ENCODE results near the gene PFN3. TPM values are rescaled to one million over a fixed set of nuclear protein-coding genes. Genes with fewer than 3 reads are reported as not detected.

The PFN3 gene
- total RNA-seq, 1 donor from 2014 or later, result not detected

DNA sequence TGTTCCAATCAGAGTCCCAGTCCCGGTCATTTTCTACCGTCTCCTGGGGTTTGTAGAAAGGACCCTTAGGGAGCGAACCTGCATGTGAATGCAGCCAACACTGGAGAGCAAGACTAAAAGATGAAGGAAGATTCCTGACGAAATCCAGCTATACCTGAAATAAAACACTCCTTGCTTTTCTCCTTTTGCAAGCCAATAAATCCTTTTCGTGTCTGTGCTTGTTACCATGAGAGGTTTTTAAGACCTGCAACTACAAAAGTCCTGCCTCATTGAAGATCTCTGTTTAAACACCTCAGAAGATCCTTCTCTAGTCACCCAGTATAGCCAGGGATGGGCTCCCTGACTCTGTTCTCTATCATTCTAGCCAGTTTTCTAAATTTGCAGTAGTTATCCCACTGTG is 26.2 kb downstream of the PFN3 start:
- TF ChIP-seq, protein P1, sequence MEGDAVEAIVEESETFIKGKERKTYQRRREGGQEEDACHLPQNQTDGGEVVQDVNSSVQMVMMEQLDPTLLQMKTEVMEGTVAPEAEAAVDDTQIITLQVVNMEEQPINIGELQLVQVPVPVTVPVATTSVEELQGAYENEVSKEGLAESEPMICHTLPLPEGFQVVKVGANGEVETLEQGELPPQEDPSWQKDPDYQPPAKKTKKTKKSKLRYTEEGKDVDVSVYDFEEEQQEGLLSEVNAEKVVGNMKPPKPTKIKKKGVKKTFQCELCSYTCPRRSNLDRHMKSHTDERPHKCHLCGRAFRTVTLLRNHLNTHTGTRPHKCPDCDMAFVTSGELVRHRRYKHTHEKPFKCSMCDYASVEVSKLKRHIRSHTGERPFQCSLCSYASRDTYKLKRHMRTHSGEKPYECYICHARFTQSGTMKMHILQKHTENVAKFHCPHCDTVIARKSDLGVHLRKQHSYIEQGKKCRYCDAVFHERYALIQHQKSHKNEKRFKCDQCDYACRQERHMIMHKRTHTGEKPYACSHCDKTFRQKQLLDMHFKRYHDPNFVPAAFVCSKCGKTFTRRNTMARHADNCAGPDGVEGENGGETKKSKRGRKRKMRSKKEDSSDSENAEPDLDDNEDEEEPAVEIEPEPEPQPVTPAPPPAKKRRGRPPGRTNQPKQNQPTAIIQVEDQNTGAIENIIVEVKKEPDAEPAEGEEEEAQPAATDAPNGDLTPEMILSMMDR (IDR thresholded peaks at IDR 0.05), result no peak
- Histone ChIP-seq H3K9me3 (no peaks in the 10 kb centered on the region), H3K4me1 (peaks cover 25% of the 10 kb centered on the region), H3K36me3 (no peaks in the 10 kb centered on the region), H3K27me3 (ENCODE audit: low read depth) (no peaks in the 10 kb centered on the region), H3K4me3 (no peak overlapping the region), H3K27ac (no peak overlapping the region)
- DNase-seq, result no peak
- no peak for ATAC-seq
- intact Hi-C loops (cut with DNase I), result no loop called here

DNA sequence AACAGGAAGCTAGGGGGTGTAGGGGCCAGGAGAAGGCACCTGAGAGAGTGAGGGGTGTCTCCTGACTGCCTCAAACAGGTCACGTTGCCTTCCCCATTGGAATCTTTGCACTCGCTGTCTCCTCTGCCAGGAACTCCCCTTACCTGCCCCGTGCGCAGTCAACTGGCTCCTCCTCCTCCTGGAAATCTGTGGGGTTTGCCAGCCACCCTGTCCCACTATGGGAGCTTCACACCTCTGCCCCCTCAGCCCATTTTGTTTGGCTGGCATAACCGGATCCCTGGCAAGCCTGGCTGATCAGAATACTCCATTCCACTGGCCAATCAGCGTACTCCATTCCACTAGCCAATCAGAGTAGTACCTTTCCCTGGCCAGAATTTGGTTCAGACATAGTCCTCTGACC is 26.7 kb downstream of the PFN3 start:
- intact Hi-C loops (cut with DNase I), result no loop called here
- Histone ChIP-seq H3K9me3 (no peaks in the 10 kb centered on the region), H3K27me3 (ENCODE audit: low read depth) (no peaks in the 10 kb centered on the region), H3K36me3 (no peaks in the 10 kb centered on the region), H3K4me1 (peaks cover 25% of the 10 kb centered on the region), H3K4me3 (no peak overlapping the region), H3K27ac (no peak overlapping the region)
- ATAC-seq (no peak), DNase-seq (no peak)
- TF ChIP-seq, protein P1 (IDR thresholded peaks at IDR 0.05), result no peak

DNA sequence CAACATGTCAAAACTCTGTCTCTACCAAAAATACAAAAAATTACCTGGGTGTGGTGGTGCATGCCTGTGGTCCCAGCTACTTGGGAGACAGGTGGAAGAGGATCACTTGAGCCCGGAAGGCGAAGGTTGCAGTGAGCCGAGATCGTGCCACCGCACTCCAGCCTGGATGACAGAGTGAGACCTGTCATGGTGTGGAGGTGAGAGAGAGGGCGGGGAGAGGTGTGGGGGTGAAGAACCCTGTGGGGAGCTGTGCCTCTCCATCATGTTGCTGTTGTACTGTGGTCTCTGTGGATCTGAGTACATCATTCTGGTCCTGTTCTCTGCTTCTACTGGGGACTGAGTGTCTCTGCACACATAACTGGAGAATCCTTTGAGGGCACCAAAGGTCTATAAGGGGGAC is 27.6 kb downstream of the PFN3 start:
- peaks cover 25% of the 10 kb centered on the region for H3K4me1 ChIP-seq
- TF ChIP-seq, protein P1 (IDR thresholded peaks at IDR 0.05), result no peak
- H3K4me3 ChIP-seq, result no peak overlapping the region
- H3K27me3 ChIP-seq (ENCODE audit: low read depth), result no peaks in the 10 kb centered on the region
- DNase-seq, result no peak
- no peak overlapping the region for H3K27ac ChIP-seq
- intact Hi-C loops (cut with DNase I), result no loop called here
- peaks cover 5% of the 10 kb centered on the region for H3K36me3 ChIP-seq
- H3K9me3 ChIP-seq, result no peaks in the 10 kb centered on the region
- ATAC-seq, result no peak

- Histone ChIP-seq H3K9me3 (no peaks in the 10 kb centered on the region), H3K4me3 (no peak overlapping the region), H3K36me3 (peaks cover 10% of the 10 kb centered on the region), H3K4me1 (peaks cover 32% of the 10 kb centered on the region), H3K27ac (peak overlapping the region; percentile 72), H3K27me3 (ENCODE audit: low read depth) (no peaks in the 10 kb centered on the region)
- no peak for ATAC-seq
- TF ChIP-seq, protein P1 (IDR thresholded peaks at IDR 0.05), result no peak
- DNase-seq, result no peak
- intact Hi-C loops (cut with DNase I), result no loop called here
Observed at GRCh38 chr5:177372034-177372896, 28.2 kb downstream of the PFN3 start.

DNA sequence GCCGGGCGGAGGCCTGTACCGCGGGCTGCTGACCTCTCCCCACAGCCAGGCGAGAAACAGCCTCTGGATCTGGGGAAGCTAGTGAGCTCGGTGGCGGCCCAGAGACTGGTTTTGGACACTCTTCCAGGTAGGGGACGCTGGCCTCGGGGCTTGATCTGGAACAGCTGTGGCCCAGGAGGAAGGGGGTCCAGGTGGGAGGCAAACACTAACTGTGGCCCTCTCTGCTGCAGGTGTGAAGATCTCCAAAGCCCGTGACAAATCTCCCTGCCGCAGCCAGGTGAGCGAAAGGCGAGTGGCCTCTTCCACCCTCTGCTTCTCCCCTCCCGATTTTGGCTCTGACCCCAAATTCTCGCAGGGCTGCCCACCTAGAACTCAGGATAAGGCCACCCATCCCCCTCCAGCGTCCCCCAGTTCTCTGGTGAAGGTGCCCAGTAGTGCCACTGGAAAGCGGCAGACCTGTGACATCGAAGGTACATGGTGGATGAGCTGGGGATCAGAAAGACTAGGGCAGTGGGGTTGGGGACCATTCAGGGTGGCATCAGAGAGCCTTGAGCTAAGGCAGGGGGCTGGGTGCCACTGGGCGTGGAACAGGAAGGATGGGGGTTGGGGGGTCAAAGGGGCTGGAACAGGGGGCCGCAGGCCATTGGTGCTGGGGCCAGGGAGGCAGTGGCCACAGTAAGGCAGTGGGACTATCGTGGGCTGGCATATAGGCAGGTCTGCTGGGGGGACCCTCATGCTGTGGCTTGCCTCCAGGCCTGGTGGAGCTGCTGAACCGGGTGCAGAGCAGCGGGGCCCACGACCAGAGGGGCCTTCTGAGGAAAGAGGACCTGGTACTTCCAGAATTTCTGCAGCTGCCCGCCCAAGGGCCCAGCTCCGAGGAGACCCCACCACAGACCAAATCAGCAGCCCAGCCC is 29.1 kb downstream of the PFN3 start:
- ATAC-seq (no peak), DNase-seq (no peak)
- Histone ChIP-seq H3K9me3 (no peaks in the 10 kb centered on the region), H3K36me3 (peaks cover 10% of the 10 kb centered on the region), H3K4me1 (peaks cover 39% of the 10 kb centered on the region), H3K27me3 (ENCODE audit: low read depth) (no peaks in the 10 kb centered on the region), H3K27ac (peak overlapping the region; percentile 72), H3K4me3 (peak overlapping the region; percentile 48)
- intact Hi-C loops (cut with DNase I), result no loop called here
- TF ChIP-seq, protein P1 (IDR thresholded peaks at IDR 0.05), result no peak
